ENCODE measurements around the gene MYT1.

The MYT1 gene

DNA sequence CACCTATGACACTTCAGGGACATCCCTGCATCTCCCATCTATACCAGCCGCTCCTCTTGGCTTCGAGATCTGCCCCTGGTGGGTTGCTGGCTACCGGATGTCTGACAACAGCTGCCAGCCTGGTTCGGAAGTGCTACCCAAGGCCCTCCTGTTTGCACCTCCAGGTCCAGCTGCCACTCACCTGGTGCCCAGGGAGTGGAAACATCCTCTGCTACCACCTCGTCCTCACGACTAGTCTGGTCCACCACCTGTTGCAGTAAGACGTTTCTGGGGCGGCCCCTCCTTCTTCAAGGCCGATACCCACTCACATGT, 83.0 kb downstream of the MYT1 start:
- Histone ChIP-seq H3K4me2 (ENCODE audit: low read length) (no peak overlapping the region), H3K9ac (no peak overlapping the region), H3K4me1 (no peaks in the 10 kb centered on the region), H3K27ac (no peak overlapping the region), H2AFZ (no peak overlapping the region), H3K36me3 (ENCODE audit: control insufficient read depth, insufficient read depth, low read length) (no peaks in the 10 kb centered on the region), H3K27me3 (ENCODE audit: control insufficient read depth, insufficient read depth, low read length) (no peaks in the 10 kb centered on the region), H3K9me3 (ENCODE audit: control insufficient read depth, low read length) (no peaks in the 10 kb centered on the region), H3K79me2 (no peaks in the 10 kb centered on the region), H3K4me3 (ENCODE audit: low read depth, low read length) (no peak overlapping the region)
- TF ChIP-seq, protein P1, sequence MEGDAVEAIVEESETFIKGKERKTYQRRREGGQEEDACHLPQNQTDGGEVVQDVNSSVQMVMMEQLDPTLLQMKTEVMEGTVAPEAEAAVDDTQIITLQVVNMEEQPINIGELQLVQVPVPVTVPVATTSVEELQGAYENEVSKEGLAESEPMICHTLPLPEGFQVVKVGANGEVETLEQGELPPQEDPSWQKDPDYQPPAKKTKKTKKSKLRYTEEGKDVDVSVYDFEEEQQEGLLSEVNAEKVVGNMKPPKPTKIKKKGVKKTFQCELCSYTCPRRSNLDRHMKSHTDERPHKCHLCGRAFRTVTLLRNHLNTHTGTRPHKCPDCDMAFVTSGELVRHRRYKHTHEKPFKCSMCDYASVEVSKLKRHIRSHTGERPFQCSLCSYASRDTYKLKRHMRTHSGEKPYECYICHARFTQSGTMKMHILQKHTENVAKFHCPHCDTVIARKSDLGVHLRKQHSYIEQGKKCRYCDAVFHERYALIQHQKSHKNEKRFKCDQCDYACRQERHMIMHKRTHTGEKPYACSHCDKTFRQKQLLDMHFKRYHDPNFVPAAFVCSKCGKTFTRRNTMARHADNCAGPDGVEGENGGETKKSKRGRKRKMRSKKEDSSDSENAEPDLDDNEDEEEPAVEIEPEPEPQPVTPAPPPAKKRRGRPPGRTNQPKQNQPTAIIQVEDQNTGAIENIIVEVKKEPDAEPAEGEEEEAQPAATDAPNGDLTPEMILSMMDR (IDR thresholded peaks at IDR 0.05): no peak

DNA sequence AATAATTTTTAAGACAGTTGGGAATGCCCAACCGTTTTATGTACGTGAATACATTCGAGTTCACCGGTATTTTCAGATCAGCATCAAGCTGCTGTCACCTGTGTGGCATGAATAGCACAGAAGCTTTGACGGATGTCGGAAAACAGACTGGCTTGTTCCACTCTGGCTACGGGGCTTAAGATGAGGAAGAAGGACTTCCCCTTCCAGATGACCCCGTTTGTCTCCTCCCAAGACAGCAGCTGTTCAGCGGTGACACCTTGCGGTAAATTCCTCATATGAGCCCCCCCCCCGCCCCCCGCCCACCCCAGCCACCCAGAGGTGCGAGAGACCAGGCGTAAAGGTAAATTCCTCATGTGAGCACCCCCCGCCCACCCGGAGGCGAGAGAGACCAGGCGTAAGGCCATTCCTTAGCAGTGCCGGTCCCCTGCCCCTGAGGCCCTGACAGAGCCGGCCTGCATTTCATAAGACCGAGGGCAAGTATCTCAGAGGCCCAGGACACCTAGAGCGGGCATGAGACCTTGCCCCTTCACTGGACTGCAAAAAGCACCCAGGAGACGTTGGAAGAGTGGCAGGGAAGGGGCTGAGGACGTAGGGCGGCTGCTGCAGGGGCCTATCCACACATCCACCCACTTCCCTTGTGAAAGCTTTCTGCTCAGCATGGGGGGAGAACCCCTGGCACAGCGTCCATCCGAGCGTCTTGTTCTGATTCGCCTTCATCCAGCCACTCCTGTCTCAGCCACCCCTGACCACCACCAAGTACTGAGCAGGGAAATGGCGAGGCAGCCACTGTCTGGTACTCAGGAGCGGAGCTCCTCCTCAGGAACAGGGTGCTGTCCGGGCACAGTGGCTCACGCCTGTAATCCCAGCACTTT, 84.0 kb downstream of the MYT1 start:
- H3K36me3 ChIP-seq (ENCODE audit: control insufficient read depth, insufficient read depth, low read length): no peaks in the 10 kb centered on the region
- TF ChIP-seq, protein P1 (IDR thresholded peaks at IDR 0.05): no peak
- no peaks in the 10 kb centered on the region for H3K9me3 ChIP-seq (ENCODE audit: control insufficient read depth, low read length)
- no peak overlapping the region for H3K4me2 ChIP-seq (ENCODE audit: low read length)
- no peak overlapping the region for H3K4me3 ChIP-seq (ENCODE audit: low read depth, low read length)
- H3K4me1 ChIP-seq: no peaks in the 10 kb centered on the region
- no peaks in the 10 kb centered on the region for H3K79me2 ChIP-seq
- no peak overlapping the region for H3K27ac ChIP-seq
- no peak overlapping the region for H2AFZ ChIP-seq
- H3K9ac ChIP-seq: no peak overlapping the region
- no peaks in the 10 kb centered on the region for H3K27me3 ChIP-seq (ENCODE audit: control insufficient read depth, insufficient read depth, low read length)

DNA sequence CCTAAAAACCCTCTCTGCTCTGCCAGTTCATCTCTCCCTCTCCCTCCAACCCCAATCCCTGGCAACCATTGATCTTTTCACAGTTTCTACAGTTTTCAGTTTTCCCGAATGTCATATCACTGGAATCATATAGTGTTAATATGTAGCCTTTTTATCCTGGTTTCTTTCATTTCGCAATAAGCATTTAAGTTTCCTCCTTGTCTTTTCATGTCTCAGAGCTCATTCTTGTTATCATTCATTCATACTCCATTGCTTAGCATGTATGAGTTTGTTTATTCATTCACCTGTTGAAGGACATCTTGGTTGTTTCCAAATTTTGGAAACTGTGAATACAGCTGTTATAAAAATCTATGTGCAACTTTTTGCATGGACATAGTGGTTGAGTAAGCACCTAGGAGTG, 85.8 kb downstream of the MYT1 start:
- H3K27me3 ChIP-seq (ENCODE audit: control insufficient read depth, insufficient read depth, low read length): no peaks in the 10 kb centered on the region
- H3K9ac ChIP-seq: no peak overlapping the region
- no peaks in the 10 kb centered on the region for H3K79me2 ChIP-seq
- H2AFZ ChIP-seq: no peak overlapping the region
- no peak overlapping the region for H3K4me2 ChIP-seq (ENCODE audit: low read length)
- TF ChIP-seq, protein P1 (IDR thresholded peaks at IDR 0.05): no peak
- H3K36me3 ChIP-seq (ENCODE audit: control insufficient read depth, insufficient read depth, low read length): no peaks in the 10 kb centered on the region
- H3K4me1 ChIP-seq: peaks cover 1% of the 10 kb centered on the region
- no peak overlapping the region for H3K27ac ChIP-seq
- H3K9me3 ChIP-seq (ENCODE audit: control insufficient read depth, low read length): no peaks in the 10 kb centered on the region
- H3K4me3 ChIP-seq (ENCODE audit: low read depth, low read length): no peak overlapping the region

DNA sequence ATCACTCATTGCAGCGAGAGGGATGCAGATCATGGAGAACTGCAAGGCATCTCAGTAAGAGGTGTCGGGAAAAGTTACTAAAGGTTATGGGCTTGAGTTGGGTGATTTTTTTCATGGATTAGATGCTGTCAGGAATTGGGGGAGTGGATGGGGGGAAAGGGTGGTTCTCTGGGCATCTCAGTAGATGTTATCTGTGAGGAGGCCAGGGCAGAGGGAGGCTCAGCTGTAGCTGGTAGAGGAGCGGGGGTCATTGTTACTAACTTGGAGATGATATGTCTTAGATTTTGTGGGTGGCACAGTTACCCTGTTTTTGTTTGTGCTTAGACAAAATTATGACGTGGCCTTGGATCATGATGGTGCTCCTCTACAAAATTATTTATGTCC, 88.7 kb downstream of the MYT1 start:
- Histone ChIP-seq H3K79me2 (peaks cover 17% of the 10 kb centered on the region), H3K27me3 (ENCODE audit: control insufficient read depth, insufficient read depth, low read length) (no peaks in the 10 kb centered on the region), H3K27ac (no peak overlapping the region), H3K36me3 (ENCODE audit: control insufficient read depth, insufficient read depth, low read length) (no peaks in the 10 kb centered on the region), H3K4me3 (ENCODE audit: low read depth, low read length) (no peak overlapping the region), H3K9me3 (ENCODE audit: control insufficient read depth, low read length) (no peaks in the 10 kb centered on the region), H3K4me1 (peaks cover 7% of the 10 kb centered on the region), H3K9ac (no peak overlapping the region), H2AFZ (no peak overlapping the region), H3K4me2 (ENCODE audit: low read length) (no peak overlapping the region)
- TF ChIP-seq, protein P1 (IDR thresholded peaks at IDR 0.05): no peak

DNA sequence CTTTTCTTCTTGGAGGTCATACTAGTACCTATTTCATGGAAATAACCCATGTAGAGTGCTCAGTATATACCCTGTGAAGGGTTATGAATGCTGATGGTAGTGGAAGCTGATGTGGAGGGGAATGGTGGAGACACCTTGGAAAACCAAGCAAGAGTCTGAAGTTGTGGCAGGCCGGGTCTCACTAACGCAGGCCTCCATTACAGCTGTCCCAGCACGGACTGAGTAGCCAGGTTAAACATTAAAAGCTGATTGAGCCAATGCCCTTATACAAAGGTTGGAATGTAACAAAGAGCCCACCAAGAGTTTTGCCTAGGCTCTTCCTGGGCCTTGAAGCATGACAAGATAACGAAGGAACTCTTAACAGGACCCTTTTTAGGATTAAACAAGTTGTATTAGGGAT, 89.2 kb downstream of the MYT1 start:
- TF ChIP-seq, protein P1 (IDR thresholded peaks at IDR 0.05): no peak
- Histone ChIP-seq H3K36me3 (ENCODE audit: control insufficient read depth, insufficient read depth, low read length) (no peaks in the 10 kb centered on the region), H3K79me2 (peaks cover 18% of the 10 kb centered on the region), H3K4me3 (ENCODE audit: low read depth, low read length) (no peak overlapping the region), H3K4me1 (peaks cover 7% of the 10 kb centered on the region), H3K27me3 (ENCODE audit: control insufficient read depth, insufficient read depth, low read length) (no peaks in the 10 kb centered on the region), H2AFZ (no peak overlapping the region), H3K4me2 (ENCODE audit: low read length) (no peak overlapping the region), H3K9ac (no peak overlapping the region), H3K9me3 (ENCODE audit: control insufficient read depth, low read length) (no peaks in the 10 kb centered on the region), H3K27ac (no peak overlapping the region)
